Measurements from ENCODE around the gene SHROOM2.

Gene SHROOM2

GRCh38 chrX:9884031-9884779, 98.0 kb downstream of the SHROOM2 start:
- Histone ChIP-seq H3K4me1 (no peaks in the 10 kb centered on the region), H3K27me3 (ENCODE audit: control insufficient read depth, insufficient read depth, low read length) (no peaks in the 10 kb centered on the region), H3K36me3 (ENCODE audit: control insufficient read depth, insufficient read depth, low read length) (no peaks in the 10 kb centered on the region), H2AFZ (no peak overlapping the region), H3K9ac (no peak overlapping the region), H3K27ac (no peak overlapping the region), H3K4me3 (ENCODE audit: low read depth, low read length) (no peak overlapping the region), H3K4me2 (ENCODE audit: low read length) (no peak overlapping the region), H3K9me3 (ENCODE audit: control insufficient read depth, low read length) (no peaks in the 10 kb centered on the region), H3K79me2 (no peaks in the 10 kb centered on the region)
- no peak for TF ChIP-seq CTCF (IDR thresholded peaks at IDR 0.05)

- H3K79me2 ChIP-seq: no peaks in the 10 kb centered on the region
- TF ChIP-seq CTCF (IDR thresholded peaks at IDR 0.05): peak; percentile 28
- no peaks in the 10 kb centered on the region for H3K36me3 ChIP-seq (ENCODE audit: control insufficient read depth, insufficient read depth, low read length)
- H3K9ac ChIP-seq: no peak overlapping the region
- no peak overlapping the region for H3K27ac ChIP-seq
- H3K9me3 ChIP-seq (ENCODE audit: control insufficient read depth, low read length): no peaks in the 10 kb centered on the region
- no peak overlapping the region for H3K4me3 ChIP-seq (ENCODE audit: low read depth, low read length)
- no peak overlapping the region for H3K4me2 ChIP-seq (ENCODE audit: low read length)
- H3K27me3 ChIP-seq (ENCODE audit: control insufficient read depth, insufficient read depth, low read length): no peaks in the 10 kb centered on the region
- no peak overlapping the region for H2AFZ ChIP-seq
- no peaks in the 10 kb centered on the region for H3K4me1 ChIP-seq
These were observed 98.9 kb downstream of the SHROOM2 start for GRCh38 chrX:9885150-9885549.

DNA sequence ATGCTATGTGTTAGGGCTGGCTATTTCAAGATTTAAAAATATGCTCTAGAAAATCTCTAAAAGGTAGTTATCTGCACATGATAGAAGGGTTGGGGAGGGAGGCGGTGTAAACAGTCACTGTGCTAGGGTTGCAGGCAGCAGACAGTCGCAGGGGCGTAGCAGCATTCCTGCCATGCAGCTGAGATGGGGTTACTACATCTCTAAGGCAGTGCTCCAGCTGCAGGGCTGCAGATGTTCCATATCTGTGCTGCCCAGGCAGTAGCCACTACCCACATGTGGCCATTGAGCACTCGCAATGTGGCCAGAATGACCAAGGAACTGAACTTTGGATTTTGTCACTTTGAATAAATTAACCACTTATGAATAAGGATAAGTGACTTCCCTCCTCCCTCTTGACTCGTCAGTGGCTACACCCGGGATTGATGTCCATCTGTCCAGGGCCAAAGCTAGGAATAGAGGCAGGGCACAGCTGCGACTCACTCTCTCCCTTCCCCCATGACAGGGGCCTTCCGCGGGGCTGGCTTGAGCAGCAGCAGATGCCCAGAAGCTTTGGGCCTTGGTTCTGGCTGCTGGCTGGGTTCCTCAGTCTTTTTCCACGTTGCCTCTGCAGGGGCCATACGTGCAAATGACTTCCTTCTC, 101.5 kb downstream of the SHROOM2 start:
- Histone ChIP-seq H3K4me2 (ENCODE audit: low read length) (no peak overlapping the region), H3K27me3 (ENCODE audit: control insufficient read depth, insufficient read depth, low read length) (no peaks in the 10 kb centered on the region), H2AFZ (no peak overlapping the region), H3K9me3 (ENCODE audit: control insufficient read depth, low read length) (no peaks in the 10 kb centered on the region), H3K4me3 (ENCODE audit: low read depth, low read length) (no peak overlapping the region), H3K36me3 (ENCODE audit: control insufficient read depth, insufficient read depth, low read length) (no peaks in the 10 kb centered on the region), H3K9ac (no peak overlapping the region), H3K4me1 (no peaks in the 10 kb centered on the region), H3K27ac (no peak overlapping the region), H3K79me2 (no peaks in the 10 kb centered on the region)
- TF ChIP-seq CTCF (IDR thresholded peaks at IDR 0.05): no peak

GRCh38 chrX:9888953-9889470, 102.8 kb downstream of the SHROOM2 start:
- Histone ChIP-seq H3K27ac (no peak overlapping the region), H3K4me3 (ENCODE audit: low read depth, low read length) (no peak overlapping the region), H3K9ac (no peak overlapping the region), H3K4me2 (ENCODE audit: low read length) (no peak overlapping the region), H3K36me3 (ENCODE audit: control insufficient read depth, insufficient read depth, low read length) (no peaks in the 10 kb centered on the region), H2AFZ (no peak overlapping the region), H3K9me3 (ENCODE audit: control insufficient read depth, low read length) (no peaks in the 10 kb centered on the region), H3K79me2 (no peaks in the 10 kb centered on the region), H3K4me1 (no peaks in the 10 kb centered on the region), H3K27me3 (ENCODE audit: control insufficient read depth, insufficient read depth, low read length) (no peaks in the 10 kb centered on the region)
- no peak for TF ChIP-seq CTCF (IDR thresholded peaks at IDR 0.05)
